IPS-18c (cell line): ENCODE results near the gene IRX3.
A peak's percentile ranks its signal among the peaks of the same experiment; 100 is the strongest.

Experiments
- H3K4me3 ChIP-seq: 2 replicates; pipeline ENCODE4 v1.7.0; 2013; ENCODE audit warnings: low read depth, mild to moderate bottlenecking, low read length, moderate library complexity; ENCODE audit not compliant: insufficient read depth
- H3K9me3 ChIP-seq: one replicate; pipeline ENCODE4 v1.6.1; 2013; ENCODE audit warnings: mild to moderate bottlenecking, low read length, moderate library complexity; ENCODE audit not compliant: control insufficient read depth, insufficient read depth

Gene IRX3

GRCh38 chr16:54283725-54284318 lies 2.8 kb downstream of the IRX3 start:
- H3K4me3 ChIP-seq: peak overlapping the region; percentile 64

GRCh38 chr16:54282928-54283724 lies 3.5 kb downstream of the IRX3 start:
- peaks cover 4% of the 10 kb centered on the region for H3K9me3 ChIP-seq
- H3K4me3 ChIP-seq: peak overlapping the region; percentile 31; the same call in 1 of the 2 replicates

More at GRCh38 chr16:54283725-54284318, 2.8 kb downstream of the IRX3 start:
- peaks cover 4% of the 10 kb centered on the region for H3K9me3 ChIP-seq

- peak overlapping the region; percentile 56 for H3K4me3 ChIP-seq
- peaks cover 3% of the 10 kb centered on the region for H3K9me3 ChIP-seq
Measured at GRCh38 chr16:54282202-54282927, 4.2 kb downstream of the IRX3 start.

- Histone ChIP-seq H3K9me3 (peaks cover 2% of the 10 kb centered on the region), H3K4me3 (peak overlapping the region; percentile 56)
Measured at GRCh38 chr16:54281535-54282201, 4.9 kb downstream of the IRX3 start.

- no peak overlapping the region for H3K4me3 ChIP-seq
Measured at GRCh38 chr16:54280751-54281150, 5.8 kb downstream of the IRX3 start.

GRCh38 chr16:54277845-54278703 lies 8.5 kb downstream of the IRX3 start:
- H3K9me3 ChIP-seq: no peaks in the 10 kb centered on the region
- no peak overlapping the region for H3K4me3 ChIP-seq

More at GRCh38 chr16:54280751-54281150, 5.8 kb downstream of the IRX3 start:
- peaks cover 2% of the 10 kb centered on the region for H3K9me3 ChIP-seq

- Histone ChIP-seq H3K4me3 (no peak overlapping the region), H3K9me3 (no peaks in the 10 kb centered on the region)
Measured at GRCh38 chr16:54275956-54276355, 10.6 kb downstream of the IRX3 start.

GRCh38 chr16:54273566-54273965 lies 13.0 kb downstream of the IRX3 start:
- H3K4me3 ChIP-seq: no peak overlapping the region

GRCh38 chr16:54270711-54271110 lies 15.9 kb downstream of the IRX3 start:
- H3K9me3 ChIP-seq: no peaks in the 10 kb centered on the region
- H3K4me3 ChIP-seq: no peak overlapping the region

More at GRCh38 chr16:54273566-54273965, 13.0 kb downstream of the IRX3 start:
- H3K9me3 ChIP-seq: no peaks in the 10 kb centered on the region

- no peak overlapping the region for H3K4me3 ChIP-seq
Measured at GRCh38 chr16:54269461-54269860, 17.1 kb downstream of the IRX3 start.

GRCh38 chr16:54268766-54269165 lies 17.8 kb downstream of the IRX3 start:
- Histone ChIP-seq H3K9me3 (no peaks in the 10 kb centered on the region), H3K4me3 (no peak overlapping the region)

More at GRCh38 chr16:54269461-54269860, 17.1 kb downstream of the IRX3 start:
- no peaks in the 10 kb centered on the region for H3K9me3 ChIP-seq

GRCh38 chr16:54268340-54268739 lies 18.2 kb downstream of the IRX3 start:
- no peaks in the 10 kb centered on the region for H3K9me3 ChIP-seq

GRCh38 chr16:54266363-54266955 lies 20.1 kb downstream of the IRX3 start:
- no peaks in the 10 kb centered on the region for H3K9me3 ChIP-seq
- no peak overlapping the region for H3K4me3 ChIP-seq

More at GRCh38 chr16:54268340-54268739, 18.2 kb downstream of the IRX3 start:
- no peak overlapping the region for H3K4me3 ChIP-seq

- H3K9me3 ChIP-seq: no peaks in the 10 kb centered on the region
- H3K4me3 ChIP-seq: no peak overlapping the region
Measured at GRCh38 chr16:54265575-54266107, 20.9 kb downstream of the IRX3 start.

- Histone ChIP-seq H3K4me3 (no peak overlapping the region), H3K9me3 (no peaks in the 10 kb centered on the region)
Measured at GRCh38 chr16:54253118-54253517, 33.5 kb downstream of the IRX3 start.
